Stimulated activated CD8-positive, alpha-beta memory T cell treated with anti-CD3 and anti-CD28 coated beads, Interleukin-7, amount 100 ng/mL, for 48 hours (primary cell): ENCODE measurements around the gene TMEM167A.
"Not testable (repeated sequence)": the region's sequence is repeated elsewhere in the genome, so short reads cannot be mapped to it uniquely, and the experiment has no call there.

ENCODE experiments used
- DNase-seq, 2 donors: peaks; one replicate each; pipeline ENCODE4 v3.0.0-alpha.2; 2020; ENCODE audit warnings: low read depth in 1 of 2; ENCODE audit errors: extremely low read depth in 1 of 2

The TMEM167A gene

DNA sequence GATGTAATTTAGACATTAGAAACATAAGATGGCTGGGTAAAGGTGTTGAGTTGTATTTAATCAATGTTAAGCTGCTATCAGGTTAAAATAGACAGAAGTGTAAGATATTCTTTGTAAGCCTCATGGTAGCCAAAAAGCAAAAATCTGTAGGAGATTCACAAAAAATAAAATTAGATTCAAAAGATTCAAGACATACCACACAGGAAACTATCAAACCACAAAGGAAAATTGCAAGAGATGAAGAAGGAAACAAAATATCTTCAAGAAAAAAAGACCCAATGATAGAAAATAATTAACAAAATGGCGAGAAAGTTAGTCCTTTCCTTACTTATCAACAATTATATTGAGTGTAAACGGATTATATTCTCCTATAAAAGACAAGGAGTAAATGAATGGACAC lies 15.4 kb upstream of the TMEM167A start:
- DNase-seq = no peak

DNA sequence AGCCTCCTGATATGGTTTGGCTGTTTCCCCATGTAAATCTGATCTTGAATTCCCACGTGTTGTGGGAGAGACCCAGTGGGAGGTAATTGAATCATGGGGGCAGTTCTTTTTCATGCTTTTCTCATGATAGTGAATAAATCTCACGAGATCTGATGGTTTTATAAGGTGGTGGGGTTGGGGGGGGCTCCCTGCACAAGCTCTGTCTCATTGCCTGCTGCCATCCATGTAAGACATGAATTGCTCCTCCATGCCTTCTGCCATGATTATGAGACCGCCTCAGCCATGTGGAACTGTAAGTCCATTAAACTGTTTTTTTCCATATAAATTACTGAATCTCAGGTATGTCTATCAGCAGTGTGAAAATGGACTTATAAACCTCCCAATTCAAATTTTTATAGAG lies 13.0 kb upstream of the TMEM167A start:
- no peak for DNase-seq

DNA sequence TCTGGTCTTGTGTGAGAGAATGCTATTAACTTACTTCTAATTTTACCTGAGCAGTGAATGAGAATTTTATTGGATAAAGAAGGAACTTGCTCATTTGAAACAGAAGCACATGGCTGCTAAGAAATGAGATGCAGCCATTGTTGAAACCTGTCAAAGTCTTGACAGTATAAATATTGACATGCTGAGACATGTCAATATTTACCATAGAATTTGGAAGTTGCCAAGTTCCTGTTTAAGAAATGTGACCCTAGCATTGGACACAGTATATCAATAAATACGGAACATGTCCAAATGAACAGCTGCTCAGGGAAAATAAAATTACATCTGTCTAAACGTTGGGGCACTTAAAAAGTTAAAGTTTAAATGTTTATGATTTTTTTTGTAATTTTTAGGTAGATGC lies 7.9 kb upstream of the TMEM167A start:
- no peak for DNase-seq

DNA sequence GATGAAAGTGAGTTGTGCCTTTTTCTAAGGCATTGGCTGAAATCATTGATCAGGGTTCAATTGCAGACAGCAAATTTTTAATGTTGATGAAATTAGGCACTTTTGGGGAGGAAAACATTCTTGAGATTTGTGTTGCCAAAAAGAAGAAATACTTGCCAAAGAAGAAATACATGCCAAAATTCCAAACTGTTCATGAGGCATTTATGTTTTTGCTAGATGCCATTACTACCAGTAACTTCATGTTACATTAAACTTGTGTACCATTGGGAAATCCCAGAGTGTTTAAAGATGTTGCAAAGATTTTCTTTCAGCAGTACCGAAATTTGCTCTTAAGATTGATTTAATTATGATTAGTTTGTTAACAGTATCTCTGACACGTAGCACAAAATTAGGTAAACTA lies 7.1 kb upstream of the TMEM167A start:
- no peak for DNase-seq

DNA sequence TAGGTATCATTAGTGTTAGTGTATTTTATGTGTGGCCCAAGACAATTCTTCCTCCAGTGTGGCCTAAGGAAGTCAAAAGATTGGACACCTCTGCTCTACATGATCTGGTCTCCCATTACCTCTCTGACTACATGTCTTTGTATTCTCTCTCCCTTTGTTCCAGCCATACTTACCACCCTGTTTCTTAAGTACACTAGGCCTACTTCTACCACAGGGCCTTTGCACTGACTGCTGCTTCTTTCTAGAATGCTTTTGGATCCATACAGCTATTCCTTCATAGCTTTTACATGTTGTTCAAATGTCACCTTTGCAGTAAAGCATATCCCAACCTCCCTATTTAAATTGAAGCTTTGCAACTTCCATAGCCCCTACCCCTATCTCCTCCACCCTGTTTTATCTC lies 5.6 kb upstream of the TMEM167A start:
- no peak for DNase-seq

DNA sequence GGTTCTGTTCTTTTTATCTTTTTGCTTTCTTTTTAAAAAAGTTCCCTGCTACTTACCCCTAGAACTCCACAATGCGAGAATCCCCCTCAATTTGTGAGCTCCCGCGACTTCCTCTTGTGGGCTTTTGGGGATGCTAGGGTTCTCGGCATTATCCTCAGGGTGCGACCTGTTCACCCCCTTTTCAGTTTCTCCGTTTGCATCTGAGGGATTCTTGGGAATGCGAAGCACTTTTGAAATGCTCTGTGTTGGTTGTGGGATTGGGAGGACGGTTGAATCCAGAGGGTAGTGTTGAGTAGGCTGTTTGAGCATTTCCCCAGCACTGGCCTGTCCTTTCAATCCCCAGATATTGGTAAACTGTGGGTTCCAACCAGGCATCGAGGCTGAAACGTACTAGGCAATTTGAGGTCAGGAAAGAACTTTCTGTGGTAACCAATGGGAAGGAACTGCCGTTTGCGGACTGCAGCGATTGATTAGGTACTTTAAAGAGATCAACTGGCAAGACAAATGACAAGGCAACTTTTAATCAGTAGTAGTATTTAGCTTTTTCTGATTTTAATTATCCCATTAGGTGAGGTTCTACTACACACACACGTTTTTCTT lies 568 bp upstream of the TMEM167A start:
- peak in 1 of 2 donors; percentile 1 for DNase-seq

DNA sequence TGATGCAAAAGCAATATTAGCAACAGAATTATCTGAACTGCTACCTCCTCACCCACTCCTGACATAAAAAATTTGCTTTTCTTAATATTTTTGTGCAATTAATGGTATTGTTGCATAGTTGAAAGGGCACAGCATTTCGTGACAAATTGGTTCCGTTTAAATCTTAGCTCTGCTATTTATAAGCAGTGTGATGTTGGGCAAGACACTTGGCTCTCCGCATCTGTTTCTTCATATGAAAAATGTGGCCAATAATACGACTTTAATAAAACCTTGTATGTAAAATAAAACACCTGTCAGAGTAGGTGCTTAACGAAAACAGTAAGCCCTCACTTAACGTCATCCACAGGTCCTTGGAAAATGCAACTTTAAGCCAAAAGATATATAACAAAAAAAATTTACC lies 4.2 kb downstream of the TMEM167A start:
- DNase-seq = no peak

DNA sequence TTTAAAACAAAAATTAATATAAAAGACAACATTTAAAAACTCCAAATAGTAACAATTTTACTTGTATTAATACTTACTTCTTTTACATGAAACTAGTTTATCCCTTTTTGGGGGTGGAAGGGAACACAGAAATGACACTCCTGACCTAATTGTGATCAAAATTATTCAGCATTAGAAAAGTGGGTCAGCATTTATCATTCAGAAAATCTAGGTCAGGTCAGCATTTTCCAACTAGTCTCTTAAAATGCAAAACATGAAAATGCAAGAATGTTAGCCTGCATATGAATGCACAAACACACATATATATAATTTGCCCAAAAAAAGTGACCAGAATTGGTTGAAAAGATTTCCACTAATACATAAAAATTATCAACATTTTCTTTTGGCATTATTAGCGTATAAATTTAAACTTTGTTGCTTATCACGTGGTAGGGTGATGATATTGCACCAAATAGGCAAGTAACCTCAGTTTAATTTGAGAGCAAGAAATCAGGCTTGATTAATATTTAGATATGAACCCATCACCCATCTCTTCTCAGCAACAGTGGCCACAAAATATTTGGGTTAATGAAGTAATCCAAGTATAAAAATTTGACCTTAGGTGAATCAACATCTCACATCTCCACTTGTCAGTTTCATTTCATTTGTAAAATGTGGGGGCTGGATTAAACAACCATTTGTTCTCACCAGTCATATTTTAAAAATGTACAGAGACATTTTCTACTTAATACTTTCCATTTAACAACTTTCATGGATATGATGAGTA lies 5.7 kb downstream of the TMEM167A start:
- DNase-seq = no peak

DNA sequence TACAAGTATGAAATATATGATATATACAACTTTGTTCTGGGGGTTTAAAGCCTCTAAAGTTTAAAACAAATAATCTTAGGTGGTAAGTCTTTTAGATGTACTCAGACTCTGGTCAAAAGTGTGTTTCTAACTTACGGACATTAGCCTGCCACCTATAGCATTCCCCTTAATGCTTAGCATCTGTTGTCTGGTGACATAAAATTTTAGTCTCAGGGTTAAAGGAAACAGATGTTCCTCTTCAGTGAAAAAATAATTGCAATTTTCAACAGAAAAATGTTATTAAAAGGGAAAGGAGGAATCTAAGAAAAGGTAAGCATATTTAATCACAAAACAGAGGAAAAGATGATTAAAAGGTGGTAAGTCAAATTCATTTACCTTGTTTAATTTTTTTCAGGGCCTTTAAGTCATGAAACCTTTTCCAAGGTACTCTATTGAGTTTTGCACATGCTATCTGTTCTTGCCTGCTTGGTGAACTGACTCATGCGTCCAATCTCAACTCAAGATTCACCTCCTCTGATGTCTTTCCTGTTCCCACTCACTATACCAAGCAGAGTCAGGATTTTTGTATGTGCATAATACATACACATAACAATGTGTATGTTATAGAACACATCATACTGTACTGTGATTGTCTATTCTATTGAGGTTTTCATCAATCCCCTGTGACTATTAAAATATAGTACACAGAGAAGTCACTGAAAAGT lies 7.9 kb downstream of the TMEM167A start:
- DNase-seq = no peak

DNA sequence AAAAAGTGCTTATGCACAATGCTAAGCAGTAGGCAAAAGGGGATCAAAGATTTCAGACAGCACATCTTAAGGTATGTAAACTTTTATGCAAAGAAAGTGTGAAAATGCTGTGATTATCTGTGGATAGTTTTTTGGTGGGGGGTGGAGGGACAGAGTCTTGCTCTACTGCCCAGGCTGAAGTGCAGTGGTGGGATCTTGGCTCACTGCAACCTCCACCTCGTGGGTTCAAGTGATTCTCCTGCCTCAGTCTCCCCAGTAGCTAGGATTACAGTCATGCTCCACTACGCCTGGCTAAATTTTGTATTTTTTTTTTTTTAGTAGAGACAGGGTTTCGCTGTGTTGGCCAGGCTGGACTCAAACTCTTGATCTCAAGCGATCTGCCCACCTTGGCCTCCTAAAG lies 9.8 kb downstream of the TMEM167A start:
- not testable (repeated sequence) for DNase-seq

DNA sequence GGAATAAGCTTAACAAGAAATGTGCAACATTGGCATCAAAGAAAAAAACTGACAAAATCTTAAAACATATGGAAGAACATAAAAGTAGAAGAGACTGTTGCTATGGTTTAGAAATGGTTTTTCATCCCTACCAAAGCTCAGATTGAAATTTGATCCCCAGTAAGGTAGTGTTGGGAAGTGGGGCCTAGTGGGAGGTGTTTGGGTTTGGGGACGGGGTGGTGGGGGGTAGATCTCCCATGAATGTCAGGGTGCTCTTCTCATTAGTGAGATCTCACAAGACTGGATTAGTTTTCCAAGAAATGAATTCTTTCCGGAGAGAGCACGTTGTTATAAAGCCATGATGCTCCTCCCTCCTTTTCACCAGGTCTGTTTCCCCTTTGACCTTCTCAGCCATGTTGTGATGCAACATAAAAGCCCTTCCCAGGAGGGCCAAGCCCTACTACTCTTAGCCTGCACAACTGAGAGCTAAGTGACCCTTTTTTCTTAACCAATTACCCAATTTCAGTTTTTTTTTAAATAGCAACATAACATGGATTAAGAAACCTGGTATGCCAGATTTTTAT lies 10.6 kb downstream of the TMEM167A start:
- no peak for DNase-seq

DNA sequence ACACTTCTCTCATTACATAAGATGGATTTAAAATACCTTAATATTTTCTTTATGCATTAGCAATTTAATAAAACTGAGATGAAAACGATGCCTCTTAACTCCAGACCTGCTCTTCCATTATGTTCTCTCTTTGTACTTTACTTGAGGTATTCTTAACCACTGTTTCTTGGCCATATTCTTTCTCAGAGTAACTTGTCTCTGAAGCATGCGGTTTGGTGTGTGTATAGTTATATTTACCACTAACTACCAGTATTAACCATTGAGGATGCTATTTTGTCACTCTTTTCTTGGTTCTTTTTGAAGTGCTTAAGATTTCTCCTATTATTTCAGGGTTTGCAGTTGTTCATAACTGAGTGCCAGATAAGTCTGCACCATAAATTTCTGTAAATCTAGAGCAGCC lies 17.9 kb downstream of the TMEM167A start:
- no peak for DNase-seq

DNA sequence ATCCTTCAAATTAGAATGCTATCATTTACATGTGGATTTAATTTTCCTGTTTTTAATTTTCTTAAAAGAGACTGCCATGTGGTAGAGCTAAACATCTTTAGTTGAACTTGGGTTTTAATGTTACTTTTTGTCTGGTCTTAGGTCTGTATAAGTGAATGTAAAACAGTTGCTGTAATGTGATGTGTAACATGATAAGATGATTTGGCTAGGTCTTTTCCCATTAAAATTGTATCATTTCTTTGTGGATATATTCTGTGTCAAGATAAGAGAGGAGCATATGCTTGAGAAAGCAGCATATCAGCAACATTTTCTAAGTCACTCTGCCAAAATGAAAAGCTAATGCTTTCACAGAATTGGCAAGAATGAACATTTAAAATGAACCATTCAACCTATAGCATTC lies 18.5 kb downstream of the TMEM167A start:
- no peak for DNase-seq

DNA sequence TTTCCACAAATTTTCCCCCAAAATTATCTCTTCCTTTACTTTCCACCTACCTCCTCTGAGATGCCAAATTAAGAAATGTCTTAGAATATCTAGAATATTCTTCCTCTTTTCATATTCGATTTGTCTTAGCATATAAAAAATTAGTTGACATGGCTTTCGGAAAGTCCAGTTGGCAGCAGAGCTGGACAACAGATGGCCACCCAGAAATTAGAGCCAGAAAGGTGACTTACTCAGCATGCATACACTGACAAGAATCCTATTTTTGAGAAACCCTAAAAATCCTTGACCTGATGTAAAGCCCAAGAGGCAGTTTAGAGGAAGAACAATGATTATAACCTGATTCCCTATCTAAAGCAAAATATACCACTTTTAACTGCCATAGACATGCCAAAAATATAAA lies 22.0 kb downstream of the TMEM167A start:
- DNase-seq = no peak

DNA sequence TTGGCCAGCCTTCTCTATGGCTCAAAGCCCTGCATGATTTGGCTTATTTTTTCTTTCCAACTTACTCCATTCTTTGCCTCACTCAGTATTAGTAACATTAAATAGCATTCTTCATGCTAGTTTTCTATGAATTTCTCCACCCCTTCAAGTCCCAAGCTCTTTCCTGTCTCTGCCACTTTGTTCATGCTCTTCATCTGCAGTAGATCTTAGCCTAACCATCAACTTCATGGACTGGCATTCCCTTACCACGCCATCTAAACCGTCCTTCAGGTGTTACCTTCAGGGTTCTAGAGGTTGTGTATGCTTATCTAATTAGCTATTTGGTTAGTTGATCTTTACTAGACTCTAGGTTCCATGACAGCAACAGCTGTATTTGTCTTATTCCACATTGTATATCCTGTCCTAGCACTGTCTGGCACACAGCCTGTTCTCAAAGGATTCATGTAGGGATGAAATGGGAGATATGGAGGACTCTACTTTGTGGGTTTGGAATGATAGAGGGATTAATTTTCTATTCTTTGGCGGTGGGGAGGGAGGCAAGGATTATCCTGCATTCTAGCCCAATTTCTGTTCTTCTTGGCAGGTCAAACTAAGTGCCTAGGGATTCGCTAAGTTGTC lies 26.4 kb downstream of the TMEM167A start:
- DNase-seq = no peak

DNA sequence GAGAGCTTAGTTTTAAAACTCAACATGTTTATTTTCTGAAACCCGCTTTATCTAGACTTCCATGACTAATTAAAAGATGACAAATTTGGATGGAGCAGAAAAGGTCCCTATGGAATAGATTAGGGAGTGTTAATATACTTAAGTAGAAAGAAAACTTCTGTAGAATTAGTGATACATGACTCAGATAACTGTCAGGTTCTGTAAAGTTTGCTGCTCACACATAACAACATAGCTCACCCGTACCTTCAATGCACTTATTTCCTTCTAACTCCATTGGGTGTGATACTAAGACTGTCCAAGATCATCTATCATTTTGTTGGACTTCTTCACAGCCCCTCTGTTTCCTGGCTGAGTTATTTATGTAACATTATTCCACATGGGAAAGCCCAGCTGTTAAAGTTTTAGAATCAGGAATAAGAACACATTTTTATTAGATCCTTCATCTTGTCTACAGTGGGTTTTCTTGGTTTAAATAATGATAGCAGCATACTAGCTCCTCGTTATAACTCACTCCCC lies 27.8 kb downstream of the TMEM167A start:
- DNase-seq = no peak

DNA sequence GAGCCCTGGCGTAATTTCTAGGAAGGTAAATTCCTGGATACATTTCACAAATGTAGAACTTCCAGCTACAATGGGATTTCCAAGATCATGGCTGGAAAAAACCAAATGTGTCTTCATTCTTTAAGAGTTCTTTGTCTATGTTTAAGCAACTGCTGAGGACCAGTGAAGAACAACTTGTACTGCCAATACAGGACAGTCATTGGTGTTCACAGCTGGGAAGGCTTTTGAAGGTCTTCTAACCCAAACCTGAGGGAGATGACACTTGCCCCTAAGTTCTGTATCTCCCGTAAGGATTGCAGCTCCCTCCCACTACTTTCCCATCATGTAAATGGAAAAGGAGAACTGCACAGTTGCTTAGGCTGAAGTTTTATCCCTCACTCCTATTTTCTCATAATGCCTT lies 28.4 kb downstream of the TMEM167A start:
- DNase-seq = no peak

DNA sequence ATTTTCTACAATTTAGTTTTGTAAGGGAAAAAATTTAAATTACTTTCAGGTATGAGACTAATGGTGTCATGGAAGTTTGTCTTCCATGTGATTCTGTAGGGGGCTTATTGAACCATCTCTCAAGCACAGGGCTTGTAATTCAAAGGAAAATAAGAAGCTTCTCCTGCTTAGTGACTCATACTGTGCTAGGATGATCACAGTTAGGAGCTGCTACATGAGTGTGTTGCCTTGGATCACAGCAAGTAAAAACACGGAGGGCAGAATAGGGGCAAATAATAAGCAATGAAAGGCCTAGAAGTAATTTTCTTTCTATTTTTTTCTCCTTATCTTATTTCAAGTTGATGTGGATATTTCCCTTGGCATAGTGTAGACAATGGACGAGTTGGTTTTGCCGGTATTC lies 28.9 kb downstream of the TMEM167A start:
- no peak for DNase-seq

DNA sequence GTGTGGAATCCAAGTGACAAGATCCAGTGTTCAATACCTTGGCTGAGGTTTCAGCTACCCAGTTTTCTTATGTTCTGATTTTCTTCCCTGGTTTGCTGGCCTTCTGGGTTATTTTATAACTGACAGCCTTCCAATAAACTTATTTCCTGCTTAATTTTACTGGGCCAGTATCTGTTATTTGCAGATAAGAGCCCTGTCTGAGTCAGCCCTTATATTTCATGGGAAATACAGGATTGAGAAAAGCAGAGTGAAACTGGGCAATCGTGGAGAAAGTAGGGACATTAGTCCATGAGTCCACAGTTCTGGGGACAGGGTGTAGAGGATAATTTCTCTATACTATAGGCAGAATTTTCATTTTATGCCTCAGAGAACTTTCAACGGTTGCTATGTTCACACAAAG lies 32.3 kb downstream of the TMEM167A start:
- no peak for DNase-seq

DNA sequence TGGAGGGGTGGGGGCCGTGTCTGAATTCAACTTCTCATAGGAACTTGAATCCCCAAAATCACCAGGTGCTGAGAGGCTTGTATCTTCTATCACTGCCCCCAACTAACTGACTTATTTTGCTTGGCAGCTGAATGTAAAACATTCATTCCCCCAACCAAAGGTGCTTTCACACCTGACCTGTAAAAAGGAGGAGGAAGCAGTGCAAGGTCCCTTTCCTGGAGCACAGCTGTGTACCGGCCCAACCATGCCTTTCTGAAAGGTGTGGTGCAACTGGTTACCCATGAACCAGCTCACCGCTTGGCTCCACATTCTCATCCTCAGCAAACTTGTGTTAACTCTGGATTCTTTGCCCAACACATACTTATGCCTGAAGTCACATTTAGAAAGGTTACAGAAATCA lies 34.7 kb downstream of the TMEM167A start:
- no peak for DNase-seq

DNA sequence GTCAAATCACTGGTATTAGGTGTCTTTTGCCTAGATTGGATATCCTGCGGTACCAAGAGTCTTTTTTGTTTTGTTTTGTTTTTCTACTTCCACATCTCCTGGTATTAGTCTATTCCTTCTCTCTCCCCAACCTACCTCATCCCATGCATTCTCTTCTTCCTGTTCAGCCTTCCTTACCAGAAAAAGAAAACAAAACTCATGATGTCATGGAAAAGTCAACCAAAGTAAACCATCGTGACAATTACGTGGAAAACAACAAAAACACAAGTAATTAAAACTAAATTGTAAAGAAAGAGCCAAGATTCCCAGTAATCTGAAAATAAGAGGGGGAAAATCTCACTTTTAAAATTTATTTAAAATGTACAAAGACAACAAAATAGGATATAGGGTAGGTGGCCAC lies 38.3 kb downstream of the TMEM167A start:
- no peak for DNase-seq
